Keratinocyte (primary cell): Measurements from ENCODE around the gene DLGAP1. TPM values are rescaled to one million over a fixed set of nuclear protein-coding genes. Genes with fewer than 3 reads are reported as not detected.

Source experiments
- DNase-seq: peaks from one replicate; pipeline ENCODE4 v3.0.0-alpha.2; 2011; ENCODE audit warnings: low read depth, missing footprints, low spot score
- FAIRE-seq: peaks from 2 replicates; lab custom pipeline; 2011; peaks lifted over from hg19 to GRCh38; lab: Jason Lieb, UNC
- H2AFZ ChIP-seq: 2 replicates; pipeline ENCODE4 v1.6.0; 2012; ENCODE audit warnings: low read length, control low read depth, inconsistent platforms; ENCODE audit not compliant: control insufficient read depth
- H3K27ac ChIP-seq: 2 replicates; pipeline ENCODE4 v1.5.1; 2011; ENCODE audit warnings: low read length; ENCODE audit not compliant: control insufficient read depth, insufficient read depth
- H3K27me3 ChIP-seq: 3 replicates; pipeline ENCODE4 v1.6.0; 2011; ENCODE audit warnings: low read length; ENCODE audit not compliant: control insufficient read depth, insufficient read depth; ENCODE audit errors: extremely low read depth
- H3K36me3 ChIP-seq, 2 experiments: 2 replicates in 1 of 2; 3 replicates in 1 of 2; pipeline ENCODE4 v1.5.1; 2011; ENCODE audit warnings: low read length in 2 of 2, mild to moderate bottlenecking in 1 of 2; ENCODE audit not compliant: control insufficient read depth in 2 of 2, insufficient read depth in 2 of 2; ENCODE audit errors: extremely low read depth in 1 of 2
- H3K4me1 ChIP-seq: 3 replicates; pipeline ENCODE4 v1.5.1; 2011; ENCODE audit warnings: low read length; ENCODE audit not compliant: control insufficient read depth, insufficient read depth; ENCODE audit errors: extremely low read depth
- H3K4me2 ChIP-seq: 3 replicates; pipeline ENCODE4 v1.6.0; 2011; ENCODE audit warnings: low read depth, low read length; ENCODE audit not compliant: control insufficient read depth, insufficient read depth; ENCODE audit errors: extremely low read depth
- H3K4me3 ChIP-seq, 3 experiments: fragments of 200-600 bp in 1 of 3; sonication (generic) in 1 of 3; 2 replicates in 2 of 3; 3 replicates in 1 of 3; pipeline ENCODE4 v1.5.1; 2011 to 2016; ENCODE audit warnings: low read length in 3 of 3, mild to moderate bottlenecking in 3 of 3, control low read depth in 2 of 3, inconsistent platforms in 1 of 3, low read depth in 1 of 3, mixed read lengths in 1 of 3, mixed run types in 1 of 3, moderate library complexity in 1 of 3; ENCODE audit not compliant: control insufficient read depth in 2 of 3, insufficient read depth in 2 of 3; ENCODE audit errors: extremely low read depth in 1 of 3
- H3K79me2 ChIP-seq: 2 replicates; pipeline ENCODE4 v1.6.0; 2012; ENCODE audit warnings: low read length; ENCODE audit not compliant: control insufficient read depth, insufficient read depth
- H3K9ac ChIP-seq: 3 replicates; pipeline ENCODE4 v1.6.0; 2011; ENCODE audit warnings: low read length; ENCODE audit not compliant: control insufficient read depth, insufficient read depth; ENCODE audit errors: extremely low read depth
- H3K9me1 ChIP-seq: 3 replicates; pipeline ENCODE4 v1.6.0; 2011; ENCODE audit warnings: low read length; ENCODE audit not compliant: control insufficient read depth, insufficient read depth; ENCODE audit errors: extremely low read depth
- H3K9me3 ChIP-seq: 2 replicates; pipeline ENCODE4 v1.5.1; 2012; ENCODE audit warnings: low read depth, low read length; ENCODE audit not compliant: control insufficient read depth
- H4K20me1 ChIP-seq: 3 replicates; pipeline ENCODE4 v1.6.0; 2011; ENCODE audit warnings: low read length; ENCODE audit not compliant: control insufficient read depth, insufficient read depth; ENCODE audit errors: extremely low read depth
- CTCF ChIP-seq, 3 experiments: IDR thresholded peaks in 1 of 3; conservative IDR thresholded peaks in 1 of 3; optimal IDR thresholded peaks in 1 of 3; 2 replicates in 2 of 3; 3 replicates in 1 of 3; pipeline versions ENCODE3 to v1.5.1; 2011; ENCODE audit warnings: low read length in 3 of 3, mild to moderate bottlenecking in 3 of 3, moderate library complexity in 2 of 3, control low read depth in 1 of 3, inconsistent platforms in 1 of 3; ENCODE audit not compliant: insufficient read depth in 2 of 3; ENCODE audit errors: extremely low read depth in 1 of 3
- EZH2 ChIP-seq: IDR thresholded peaks from one replicate; pipeline ENCODE4 v1.6.1; 2012; ENCODE audit warnings: inconsistent platforms, mild to moderate bottlenecking, low read length, moderate library complexity
- dilution Hi-C: fragments of 300-500 bp; cut with MboI; formaldehyde crosslinking; loops from one replicate; pipeline ENCODE4 v1.7.0; 2020; ENCODE audit warnings: low sequenced_read_pairs; ENCODE audit not compliant: extremely low pct_ligation_motif_present
- polyA plus RNA-seq, 5 experiments: library from polyadenylated mRNA; depleted of rRNA in 3 of 5; stranded (reverse) in 3 of 5; stranded (forward) in 1 of 5; unstranded in 1 of 5; fragments of >200 nt; gene quantifications; 1 replicate in 1 of 5; 2 replicates in 3 of 5; 3 replicates in 1 of 5; pipeline versions ENCODE4 v1.2.1 to v1.2.3, GENCODE V29; 2011 to 2012; ENCODE audit warnings: missing spikeins in 2 of 5, low read depth in 1 of 5, low replicate concordance in 1 of 5

The DLGAP1 gene
- polyA plus RNA-seq, 1 donor (not counting 4 experiments of a cell fraction or from before 2014, with no cell fraction given), result not detected

GRCh38 chr18:4403836-4404235 lies 51.3 kb downstream of the DLGAP1 start:
- H3K27me3 ChIP-seq, result no peaks in the 10 kb centered on the region
- H3K9me3 ChIP-seq, result no peaks in the 10 kb centered on the region
- H4K20me1 ChIP-seq, result no peaks in the 10 kb centered on the region
- no peaks in the 10 kb centered on the region for H3K4me1 ChIP-seq
- no peaks in the 10 kb centered on the region for H3K79me2 ChIP-seq
- H3K9ac ChIP-seq, result no peak overlapping the region
- H2AFZ ChIP-seq, result no peak overlapping the region
- no peak overlapping the region for H3K4me2 ChIP-seq
- no peaks in the 10 kb centered on the region for H3K36me3 ChIP-seq
- no peak for TF ChIP-seq EZH2
- TF ChIP-seq CTCF (optimal IDR thresholded peaks at IDR 0.05 in 1 of 3, IDR thresholded peaks at IDR 0.05 in 1 of 3, conservative IDR thresholded peaks at IDR 0.05 in 1 of 3; ENCODE audit: extremely low read depth in 1 of 3, insufficient read depth in 2 of 3, low read length in 3 of 3), result no peak
- H3K27ac ChIP-seq, result no peak overlapping the region
- dilution Hi-C loops, result no loop called here
- FAIRE-seq (no peak), DNase-seq (no peak)
- no peaks in the 10 kb centered on the region for H3K9me1 ChIP-seq
- no peak overlapping the region for H3K4me3 ChIP-seq

- no peaks in the 10 kb centered on the region for H3K79me2 ChIP-seq
- no peak for TF ChIP-seq CTCF (optimal IDR thresholded peaks at IDR 0.05 in 1 of 3, IDR thresholded peaks at IDR 0.05 in 1 of 3, conservative IDR thresholded peaks at IDR 0.05 in 1 of 3; ENCODE audit: extremely low read depth in 1 of 3, insufficient read depth in 2 of 3, low read length in 3 of 3)
- no peak for TF ChIP-seq EZH2
- no peaks in the 10 kb centered on the region for H3K9me3 ChIP-seq
- no peak overlapping the region for H3K9ac ChIP-seq
- H3K4me2 ChIP-seq, result no peak overlapping the region
- H3K27me3 ChIP-seq, result no peaks in the 10 kb centered on the region
- H3K4me3 ChIP-seq, result no peak overlapping the region
- H2AFZ ChIP-seq, result no peak overlapping the region
- dilution Hi-C loops, result no loop called here
- no peaks in the 10 kb centered on the region for H3K36me3 ChIP-seq
- H4K20me1 ChIP-seq, result no peaks in the 10 kb centered on the region
- no peaks in the 10 kb centered on the region for H3K9me1 ChIP-seq
- no peaks in the 10 kb centered on the region for H3K4me1 ChIP-seq
- no peak overlapping the region for H3K27ac ChIP-seq
- FAIRE-seq (no peak), DNase-seq (no peak)
These were observed 54.2 kb downstream of the DLGAP1 start for GRCh38 chr18:4400911-4401310.
